Measurements from ENCODE around the gene ZNF433. TPM values are rescaled to one million over a fixed set of nuclear protein-coding genes. Genes with fewer than 3 reads are reported as not detected.
"Not testable (repeated sequence)": the region's sequence is repeated elsewhere in the genome, so short reads cannot be mapped to it uniquely, and the experiment has no call there.

Gene ZNF433
- 2.6 and 3.1 TPM in 2 replicates for total RNA-seq (2021)
- percentile 50 among the genes with signal in this experiment for Bru-seq, nascent RNA
- percentile 56 among the genes with signal in this experiment for BruChase-seq, experiment 1, labeled RNA remaining after a 2-hour chase
- BruChase-seq, experiment 2, labeled RNA remaining after a 6-hour chase, result percentile 50 among the genes with signal in this experiment
- long read RNA-seq, partial matches to known transcripts, result 0 of 2 reads
- long read RNA-seq, other reads (novel, unspliced or antisense), result 0 of 2 reads

- Histone ChIP-seq H2AFZ (peak within 1 kb of the TSS; percentile 86), H3K4me3 (peak within 1 kb of the TSS; percentile 59), H3K9me2 (ENCODE audit: insufficient read depth) (no peaks in the 10 kb centered on the region), H3K4me2 (peak within 1 kb of the TSS; percentile 78), H3K36me3 (ENCODE audit: low read depth) (no peaks in the 10 kb centered on the region), H3K79me2 (ENCODE audit: low read depth) (no peaks in the 10 kb centered on the region), H3F3A (ENCODE audit: insufficient read depth, low read depth) (no peaks in the 10 kb centered on the region), H3K27me3 (ENCODE audit: insufficient read depth, low read depth) (no peaks in the 10 kb centered on the region), H3K27ac (no peak within 1 kb of the TSS), H4K20me1 (ENCODE audit: insufficient read depth) (no peaks in the 10 kb centered on the region), H3K9me3 (ENCODE audit: insufficient read depth, low read depth) (peaks cover 4% of the 10 kb centered on the region; the same call in 1 of the 2 replicates), H3K4me1 (replicated peaks; ENCODE audit: insufficient read depth) (no peaks in the 10 kb centered on the region)
- ChIA-PET POLR2A (ENCODE audit: unreplicated experiment) (interaction anchor here (0.6 kb wide), 2 partner anchors 13 to 539 kb away, joined by 5 to 14 read pairs; no protein-coding TSS in a partner anchor), CTCF (interaction anchor here (0.5 to 0.6 kb wide), 2 partner anchors 13 to 16 kb away, joined by 4 to 5 read pairs; no protein-coding TSS in a partner anchor)
- intact Hi-C loops (cut with micrococcal nuclease; ENCODE audit: unreplicated experiment), result loop anchor here (1.0 kb wide), 1 partner anchor 29 kb away; the partner anchor contains the start of gene ZNF844
- TF ChIP-seq CTCF (conservative IDR thresholded peaks at IDR 0.05) (no peak), EZH2 (IDR thresholded peaks at IDR 0.05; ENCODE audit: low read depth) (no peak)
- peak; percentile 93 to 96 for DNase-seq
- no TSS peak for BruUV-seq (replicated peaks)
Observed at GRCh38 chr19:12035220-12036172, at the start of gene ZNF433. Gene ZNF433, minus strand, starts transcription at chr19:12035679. Its CDS starts 140 bp downstream, at chr19:12035539.

DNA sequence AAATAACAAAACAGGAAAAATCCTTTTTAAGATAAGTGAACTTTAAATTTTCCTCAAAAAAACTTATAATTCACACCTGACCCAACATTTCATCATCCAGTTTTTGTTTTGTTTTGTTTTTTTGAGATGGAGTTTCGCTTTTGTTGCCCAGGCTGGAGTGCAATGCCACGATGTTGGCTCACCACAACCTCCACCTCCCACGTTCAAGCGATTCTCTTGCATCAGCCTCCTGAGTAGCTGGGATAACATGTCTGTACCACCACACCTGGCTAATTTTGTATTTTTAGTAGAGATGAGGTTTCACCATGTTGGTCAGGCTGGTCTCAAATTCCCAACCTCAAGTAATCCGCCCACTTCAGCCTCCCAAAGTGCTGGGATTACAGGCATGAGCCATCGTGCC is 47.9 kb upstream of the ZNF433 start:
- H4K20me1 ChIP-seq (ENCODE audit: insufficient read depth); H3K4me3 ChIP-seq; H3K79me2 ChIP-seq (ENCODE audit: low read depth); DNase-seq; H3K27ac ChIP-seq; H3K36me3 ChIP-seq (ENCODE audit: low read depth); H3K27me3 ChIP-seq (ENCODE audit: insufficient read depth, low read depth); H3K4me1 ChIP-seq (replicated peaks; ENCODE audit: insufficient read depth); intact Hi-C loops (cut with micrococcal nuclease; ENCODE audit: unreplicated experiment); H3F3A ChIP-seq (ENCODE audit: insufficient read depth, low read depth); H3K9me2 ChIP-seq (ENCODE audit: insufficient read depth); H2AFZ ChIP-seq; H3K4me2 ChIP-seq; BruUV-seq (replicated peaks): not testable (repeated sequence)
- peaks cover 12% of the 10 kb centered on the region for H3K9me3 ChIP-seq (ENCODE audit: insufficient read depth, low read depth)
- ChIA-PET POLR2A (ENCODE audit: unreplicated experiment) (interaction anchor here (0.7 kb wide), 1 partner anchor 35 kb away, joined by 5 read pairs; no protein-coding TSS in a partner anchor), CTCF (interaction anchor here (0.6 kb wide), 1 partner anchor 11 kb away, joined by 3 read pairs; no protein-coding TSS in a partner anchor)

- Histone ChIP-seq H3K27ac (no peak overlapping the region), H2AFZ (no peak overlapping the region), H3K9me3 (ENCODE audit: insufficient read depth, low read depth) (peaks cover 44% of the 10 kb centered on the region), H3K36me3 (ENCODE audit: low read depth) (0 out of 2 replicates have a peak, but pooled peaks cover 3% of the 10 kb centered on the region), H4K20me1 (ENCODE audit: insufficient read depth) (no peaks in the 10 kb centered on the region), H3K79me2 (ENCODE audit: low read depth) (no peaks in the 10 kb centered on the region), H3K9me2 (ENCODE audit: insufficient read depth) (no peaks in the 10 kb centered on the region), H3K27me3 (ENCODE audit: insufficient read depth, low read depth) (no peaks in the 10 kb centered on the region), H3K4me1 (replicated peaks; ENCODE audit: insufficient read depth) (no peaks in the 10 kb centered on the region), H3K4me3 (no peak overlapping the region), H3F3A (ENCODE audit: insufficient read depth, low read depth) (no peaks in the 10 kb centered on the region), H3K4me2 (no peak overlapping the region)
- TF ChIP-seq EZH2 (IDR thresholded peaks at IDR 0.05; ENCODE audit: low read depth) (no peak), CTCF (conservative IDR thresholded peaks at IDR 0.05) (no peak)
- ChIA-PET POLR2A (ENCODE audit: unreplicated experiment) (no interaction called here), CTCF (no interaction called here)
- no peak for DNase-seq
- BruUV-seq (replicated peaks), result no TSS peak
- intact Hi-C loops (cut with micrococcal nuclease; ENCODE audit: unreplicated experiment), result no loop called here
Observed at GRCh38 chr19:12077375-12077774, 41.9 kb upstream of the ZNF433 start.

GRCh38 chr19:12076331-12076730 is 40.9 kb upstream of the ZNF433 start:
- H2AFZ ChIP-seq; POLR2A ChIA-PET (ENCODE audit: unreplicated experiment); H3F3A ChIP-seq (ENCODE audit: insufficient read depth, low read depth); H3K9me2 ChIP-seq (ENCODE audit: insufficient read depth); H3K4me2 ChIP-seq; BruUV-seq (replicated peaks); DNase-seq; CTCF ChIA-PET; H4K20me1 ChIP-seq (ENCODE audit: insufficient read depth); H3K79me2 ChIP-seq (ENCODE audit: low read depth); H3K36me3 ChIP-seq (ENCODE audit: low read depth); H3K27me3 ChIP-seq (ENCODE audit: insufficient read depth, low read depth); H3K27ac ChIP-seq; intact Hi-C loops (cut with micrococcal nuclease; ENCODE audit: unreplicated experiment); H3K4me1 ChIP-seq (replicated peaks; ENCODE audit: insufficient read depth): not testable (repeated sequence)
- Histone ChIP-seq H3K4me3 (0 out of 2 replicates have a peak overlapping the region, but pooled peaks have one; percentile 12), H3K9me3 (ENCODE audit: insufficient read depth, low read depth) (peaks cover 48% of the 10 kb centered on the region)

All from PC-9 (cell line).